DMS153 treated with DMSO at 0.1 percent for 48 hours (cell line): ENCODE measurements around the gene GTF2H1.
A peak's percentile ranks its signal among the peaks of the same experiment; 100 is the strongest.
"Not testable (repeated sequence)": the region's sequence is repeated elsewhere in the genome, so short reads cannot be mapped to it uniquely, and the experiment has no call there.

ENCODE experiments used
- DNase-seq: peaks from one replicate; lab custom pipeline; 2025; ENCODE audit not compliant: unreplicated experiment; lab: John Stamatoyannopoulos, UW

GTF2H1 gene

DNA sequence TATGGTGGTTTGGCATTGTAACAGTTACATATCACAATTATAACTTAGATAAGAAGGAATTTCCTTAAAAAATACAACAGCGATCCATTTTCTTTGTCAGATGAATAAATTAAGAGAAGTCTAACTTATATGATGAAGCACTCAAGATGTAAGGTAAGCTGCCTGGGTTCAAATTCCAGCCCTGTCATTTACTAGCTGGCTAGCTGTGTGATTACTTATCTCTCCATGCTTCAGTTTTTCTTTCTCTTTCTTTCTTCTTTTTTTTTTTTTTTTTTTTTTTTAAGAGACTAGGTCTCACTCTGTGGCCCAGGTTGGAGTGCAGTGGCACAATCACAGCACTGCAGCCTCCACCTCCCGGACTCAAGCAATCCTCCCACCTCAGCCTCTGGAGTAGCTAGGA lies 49.8 kb downstream of the GTF2H1 start:
- no peak for DNase-seq

DNA sequence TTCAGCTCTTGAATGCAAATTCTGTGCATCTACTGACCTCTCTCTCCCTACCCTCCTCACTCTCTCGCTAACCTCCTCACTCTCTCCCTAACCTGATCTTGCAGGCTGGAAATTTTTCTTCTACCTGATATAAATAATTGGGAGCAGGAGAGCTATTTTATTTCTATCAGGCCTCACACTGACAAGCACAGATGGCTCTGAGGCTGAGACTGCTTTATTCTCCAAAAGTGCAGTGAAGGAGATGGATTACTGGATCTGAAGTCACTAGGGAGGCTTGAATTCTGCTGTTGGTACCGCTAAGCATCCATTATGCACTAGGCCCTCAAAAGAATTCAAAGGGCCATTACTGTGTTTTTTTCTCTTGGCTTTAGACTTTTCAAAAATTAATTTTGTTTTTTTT lies 52.6 kb downstream of the GTF2H1 start:
- no peak for DNase-seq

GRCh38 chr11:18375941-18376340 lies 53.6 kb downstream of the GTF2H1 start:
- no peak for DNase-seq

GRCh38 chr11:18379201-18379600 lies 56.8 kb downstream of the GTF2H1 start:
- DNase-seq: no peak

DNA sequence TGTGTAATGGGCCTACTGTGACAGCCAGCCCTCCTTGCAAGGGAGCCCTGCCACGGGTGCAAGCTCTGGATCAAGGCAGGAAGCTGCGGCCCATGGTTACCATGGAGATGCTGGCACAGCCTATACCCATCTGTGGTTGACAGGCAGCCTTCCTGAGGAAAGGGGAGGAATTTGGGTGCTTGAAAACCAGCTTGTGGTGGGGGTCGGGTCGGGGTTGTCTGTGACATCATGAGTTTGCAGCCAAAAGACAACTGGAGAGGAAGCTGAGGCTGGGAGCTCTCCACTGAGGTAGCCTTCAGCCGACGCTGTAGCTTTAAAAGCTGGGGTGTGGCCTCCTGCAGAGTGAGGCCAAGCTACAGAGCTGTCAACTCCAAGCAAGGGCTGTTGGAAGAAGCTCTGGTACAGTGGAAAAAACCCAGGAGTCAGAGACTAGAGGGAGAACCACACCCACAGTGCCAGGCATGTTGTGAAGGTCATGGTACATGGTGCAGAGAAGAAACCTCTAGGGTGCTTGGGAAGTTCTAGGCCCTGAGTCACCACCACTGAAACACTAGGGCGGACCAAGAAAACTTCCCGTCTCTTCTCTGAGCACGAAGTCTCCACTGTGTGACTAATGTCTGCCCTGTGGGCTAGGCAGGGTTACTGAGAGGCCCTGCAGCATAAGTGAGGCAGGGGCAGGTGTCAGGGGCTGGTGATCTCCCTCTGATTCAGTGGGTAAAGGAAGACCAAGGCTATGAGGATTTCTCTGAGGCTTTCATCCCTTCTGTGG lies 61.2 kb downstream of the GTF2H1 start:
- DNase-seq: peak; percentile 63

DNA sequence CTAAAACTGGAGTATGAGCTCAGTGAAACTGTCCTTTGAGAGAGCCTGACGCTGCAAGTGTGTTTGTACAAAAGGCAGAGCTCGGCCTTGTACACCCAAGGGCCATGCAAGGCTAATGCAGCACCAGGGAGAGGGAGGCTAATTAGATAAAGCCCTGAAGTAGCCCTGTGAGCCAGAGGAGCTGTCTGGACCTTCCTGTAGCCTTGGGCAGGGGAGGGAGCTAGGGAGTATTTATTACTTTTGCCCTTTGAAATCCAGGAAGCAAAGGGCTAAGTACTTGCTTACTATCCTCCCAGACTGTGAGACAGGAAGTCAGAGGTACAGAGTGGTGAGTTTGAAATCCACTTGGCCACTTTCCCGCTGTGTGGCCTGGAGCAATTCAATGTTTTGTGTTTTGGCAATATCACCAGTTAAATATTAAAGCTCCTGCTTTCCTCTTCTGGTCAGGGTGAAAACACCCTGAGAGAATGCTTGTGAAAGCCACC lies 61.8 kb downstream of the GTF2H1 start:
- DNase-seq: peak; percentile 32

- DNase-seq: no peak
Observed at GRCh38 chr11:18390088-18390487, 67.7 kb downstream of the GTF2H1 start.

DNA sequence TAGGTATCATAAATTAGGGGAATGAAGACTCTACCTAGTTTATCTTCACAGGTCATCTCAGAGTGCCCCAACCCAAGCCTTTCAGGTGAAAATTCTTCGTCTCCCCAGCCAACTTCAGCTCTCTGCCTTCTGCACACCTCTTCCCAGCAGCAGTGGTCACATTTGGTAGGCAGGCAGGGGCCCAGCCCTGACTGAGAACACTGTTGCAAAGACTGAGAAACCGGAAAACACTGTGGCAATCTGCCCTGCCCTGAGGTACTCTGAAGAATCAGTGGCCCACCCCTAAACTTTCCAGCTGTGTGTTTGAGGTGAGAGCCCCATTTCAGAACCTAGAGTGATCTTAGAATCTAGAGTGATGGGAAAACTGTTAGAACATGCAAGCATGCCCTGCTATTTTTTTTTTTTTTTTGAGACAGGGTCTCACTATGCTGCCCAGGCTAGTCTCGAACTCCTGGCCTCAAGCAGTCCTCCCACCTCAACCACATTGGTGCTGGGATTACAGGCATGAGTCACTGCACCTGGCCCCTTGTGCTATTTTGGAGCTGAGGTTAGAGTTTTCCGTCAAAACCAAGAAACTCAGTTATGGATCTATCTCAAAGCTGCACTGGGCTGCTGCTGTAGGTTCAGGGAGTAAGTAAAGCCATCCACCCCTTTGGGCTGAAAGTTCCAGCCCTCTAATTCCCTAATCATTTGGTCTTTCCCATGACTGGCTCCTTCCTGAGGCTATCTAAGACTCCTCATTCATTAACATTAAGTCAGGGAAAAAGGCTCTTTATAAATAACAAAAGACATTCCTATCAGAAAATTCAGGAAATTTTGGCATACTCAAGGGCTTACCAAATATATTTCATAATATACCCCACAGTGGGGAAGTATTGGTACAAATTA lies 70.3 kb downstream of the GTF2H1 start:
- no peak for DNase-seq

GRCh38 chr11:18393581-18394274 lies 71.4 kb downstream of the GTF2H1 start:
- DNase-seq: no peak

GRCh38 chr11:18394275-18394927 lies 72.0 kb downstream of the GTF2H1 start, which contains the start of gene LDHA:
Gene LDHA (plus strand): TSS chr11:18394563. CDS start chr11:18396843, 2,280 bp downstream.
- peak; percentile 77 for DNase-seq

- DNase-seq: no peak
Observed at GRCh38 chr11:18394928-18395734, 72.8 kb downstream of the GTF2H1 start.

DNA sequence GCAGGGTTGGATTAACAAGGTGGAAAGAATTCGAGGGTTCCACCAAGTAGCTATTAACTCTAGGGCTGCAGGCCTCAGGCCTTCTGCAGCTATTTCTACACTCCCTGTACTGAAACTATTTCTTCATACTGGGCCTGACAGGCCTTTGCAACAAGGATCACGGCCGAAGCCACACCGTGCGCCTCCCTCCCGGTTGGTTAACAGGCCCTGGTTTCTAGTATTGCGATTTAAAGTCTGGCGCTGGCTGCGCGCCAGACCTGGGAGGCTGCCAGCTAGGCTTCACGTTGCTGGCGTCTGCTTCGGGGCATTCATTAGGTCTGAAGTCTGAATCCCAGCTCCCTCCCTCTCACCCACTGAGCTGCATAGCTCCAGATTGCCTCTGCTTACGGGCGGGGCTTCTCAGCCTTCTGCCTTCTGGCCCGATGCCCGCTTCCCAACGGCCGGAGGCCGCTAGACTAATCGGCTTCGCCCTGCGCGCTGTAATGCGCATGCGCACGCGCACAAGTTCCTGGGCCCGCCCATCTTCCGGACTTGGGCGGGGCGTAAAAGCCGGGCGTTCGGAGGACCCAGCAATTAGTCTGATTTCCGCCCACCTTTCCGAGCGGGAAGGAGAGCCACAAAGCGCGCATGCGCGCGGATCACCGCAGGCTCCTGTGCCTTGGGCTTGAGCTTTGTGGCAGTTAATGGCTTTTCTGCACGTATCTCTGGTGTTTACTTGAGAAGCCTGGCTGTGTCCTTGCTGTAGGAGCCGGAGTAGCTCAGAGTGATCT lies 73.6 kb downstream of the GTF2H1 start:
- DNase-seq: peak; percentile 99

GRCh38 chr11:18397921-18398320 lies 75.6 kb downstream of the GTF2H1 start:
- no peak for DNase-seq

DNA sequence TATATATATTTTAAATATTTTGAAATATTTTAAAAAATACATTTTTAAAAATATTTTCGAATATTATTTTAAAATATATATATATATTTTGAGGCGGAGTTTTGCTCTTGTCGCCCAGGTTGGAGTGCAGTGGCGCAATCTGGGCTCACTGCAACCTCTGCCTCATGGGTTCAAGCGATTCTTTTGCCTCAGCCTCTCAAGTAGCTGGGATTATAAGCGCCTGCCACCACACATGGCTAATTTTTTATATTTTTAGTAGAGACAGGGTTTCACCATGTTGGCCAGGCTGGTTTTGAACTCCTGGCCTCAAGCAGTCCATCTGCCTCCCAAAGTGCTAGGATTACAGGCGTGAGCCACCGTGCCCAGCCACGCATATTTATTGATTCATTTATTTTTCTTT lies 78.7 kb downstream of the GTF2H1 start:
- DNase-seq: not testable (repeated sequence)

DNA sequence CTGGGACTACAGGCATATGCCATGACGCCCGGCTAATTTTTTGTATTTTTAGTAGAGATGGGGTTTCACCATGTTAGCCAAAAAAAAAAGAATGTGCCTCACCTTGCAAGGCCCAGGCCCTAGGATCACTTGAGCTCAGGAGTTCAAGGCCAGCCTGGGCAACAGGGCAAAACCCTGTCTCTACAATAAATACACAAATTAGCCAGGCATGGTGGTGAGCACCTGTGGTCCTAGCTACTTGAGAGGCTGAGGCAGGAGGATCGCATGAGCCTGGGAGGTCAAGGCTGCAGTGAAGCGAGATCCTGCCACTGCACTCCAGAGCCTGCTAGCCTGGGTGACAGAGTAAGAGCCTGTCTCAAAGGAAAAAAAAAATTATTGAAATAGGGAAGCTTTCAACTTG lies 81.7 kb downstream of the GTF2H1 start:
- DNase-seq: no peak

- not testable (repeated sequence) for DNase-seq
Observed at GRCh38 chr11:18407400-18407799, 85.0 kb downstream of the GTF2H1 start.

DNA sequence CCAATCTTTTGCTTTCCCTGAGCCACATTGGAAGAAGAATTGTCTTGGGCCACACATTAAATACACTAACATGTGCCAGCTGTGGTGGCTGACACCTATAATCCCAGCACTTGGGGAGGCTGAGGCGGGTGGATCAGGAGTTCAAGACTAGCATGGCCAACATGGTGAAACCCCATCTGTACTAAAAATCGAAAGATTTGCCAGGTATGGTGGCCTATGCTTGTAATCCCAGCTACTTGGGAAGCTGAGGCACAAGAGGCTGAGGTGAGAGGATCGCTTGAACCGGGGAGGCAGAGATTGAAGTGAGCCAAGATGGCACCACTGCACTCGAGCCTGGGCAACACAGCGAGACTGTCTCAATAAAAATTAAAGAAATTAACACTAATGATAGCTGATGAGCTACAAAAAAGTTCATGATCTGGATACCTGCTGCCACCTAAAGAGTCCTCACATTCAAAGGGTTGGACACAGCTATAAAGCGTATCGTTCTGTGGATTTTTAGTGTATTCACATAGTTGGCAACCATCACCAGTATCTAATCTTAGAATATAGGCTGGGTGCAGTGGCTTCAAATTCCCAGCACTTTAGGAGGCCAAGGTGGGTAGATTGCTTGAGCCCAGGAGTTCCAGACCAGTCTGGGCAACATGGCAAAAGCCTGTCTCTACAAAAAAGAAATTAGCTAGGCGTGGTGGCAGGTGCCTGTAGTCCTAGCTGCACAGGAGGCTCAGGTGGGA lies 86.4 kb downstream of the GTF2H1 start:
- DNase-seq: no peak

GRCh38 chr11:18416459-18416858 lies 94.1 kb downstream of the GTF2H1 start:
- no peak for DNase-seq
